Activated T-helper 2 cell treated with anti-CD3 and anti-CD28 coated beads, Interferon-gamma antibody, Interleukin-2, Interleukin-4, amounts not matched to agents 10 μg/mL and 5 μg/mL and 100 μg/mL, durations not matched to agents 14 hours and 24 hours and 36 hours (primary cell): ENCODE data around the gene IL1RAP. TPM values are rescaled to one million over a fixed set of nuclear protein-coding genes. Genes with fewer than 3 reads are reported as not detected.

ENCODE experiments used
- DNase-seq: peaks from one replicate; pipeline ENCODE4 v3.0.0; 2021; ENCODE audit warnings: low spot score
- H3K27ac Mint-ChIP-seq: one replicate; pipeline ENCODE4 v1.8.0; 2021; ENCODE audit warnings: mixed read lengths
- H3K27me3 Mint-ChIP-seq: one replicate; pipeline ENCODE4 v1.8.0; 2021; ENCODE audit warnings: low read depth, mixed read lengths
- H3K36me3 Mint-ChIP-seq: one replicate; pipeline ENCODE4 v1.8.0; 2021; ENCODE audit warnings: low read depth, mixed read lengths
- H3K4me1 Mint-ChIP-seq: one replicate; pipeline ENCODE4 v1.8.0; 2021; ENCODE audit warnings: low read depth, mixed read lengths
- H3K4me3 Mint-ChIP-seq: one replicate; pipeline ENCODE4 v1.8.0; 2021; ENCODE audit warnings: low read depth, mild to moderate bottlenecking, moderate library complexity, mixed read lengths
- H3K9me3 Mint-ChIP-seq: one replicate; pipeline ENCODE4 v1.8.0; 2021; ENCODE audit warnings: mixed read lengths
- intact Hi-C: fragments of 100-400 bp; cut with micrococcal nuclease; formaldehyde crosslinking; loops from one replicate; pipeline ENCODE4 v1.15.1; 2023
- total RNA-seq: library from RNA; stranded (reverse); gene quantifications from 2 replicates; pipeline ENCODE4 v1.2.3, GENCODE V29; 2022

IL1RAP gene
- total RNA-seq, 1 donor from 2014 or later, result 34.5 TPM

- H3K4me1 Mint-ChIP-seq, result peaks cover 44% of the 10 kb centered on the region
- intact Hi-C loops, result no loop called here
- peaks cover 28% of the 10 kb centered on the region for H3K9me3 Mint-ChIP-seq
- no peak overlapping the region for H3K4me3 Mint-ChIP-seq
- no peak overlapping the region for H3K27ac Mint-ChIP-seq
- DNase-seq, result no peak
- H3K27me3 Mint-ChIP-seq, result no peaks in the 10 kb centered on the region
- peaks cover 65% of the 10 kb centered on the region for H3K36me3 Mint-ChIP-seq
Measured at GRCh38 chr3:190595179-190595795, 81.4 kb downstream of the IL1RAP start.

- no peak for DNase-seq
- Mint-ChIP-seq H3K4me1 (peaks cover 43% of the 10 kb centered on the region), H3K4me3 (no peak overlapping the region), H3K27ac (no peak overlapping the region), H3K36me3 (peaks cover 66% of the 10 kb centered on the region), H3K9me3 (peaks cover 28% of the 10 kb centered on the region), H3K27me3 (no peaks in the 10 kb centered on the region)
- intact Hi-C loops, result no loop called here
Measured at GRCh38 chr3:190595807-190596206, 81.9 kb downstream of the IL1RAP start.

- peaks cover 40% of the 10 kb centered on the region for H3K4me1 Mint-ChIP-seq
- H3K9me3 Mint-ChIP-seq, result peaks cover 28% of the 10 kb centered on the region
- H3K27ac Mint-ChIP-seq, result no peak overlapping the region
- intact Hi-C loops, result no loop called here
- no peaks in the 10 kb centered on the region for H3K27me3 Mint-ChIP-seq
- H3K36me3 Mint-ChIP-seq, result peaks cover 68% of the 10 kb centered on the region
- no peak for DNase-seq
- no peak overlapping the region for H3K4me3 Mint-ChIP-seq
Measured at GRCh38 chr3:190596349-190597285, 82.7 kb downstream of the IL1RAP start.

GRCh38 chr3:190597291-190597690, 83.4 kb downstream of the IL1RAP start:
- no peak overlapping the region for H3K4me3 Mint-ChIP-seq
- H3K36me3 Mint-ChIP-seq, result peaks cover 67% of the 10 kb centered on the region
- intact Hi-C loops, result no loop called here
- H3K9me3 Mint-ChIP-seq, result peaks cover 28% of the 10 kb centered on the region
- no peaks in the 10 kb centered on the region for H3K27me3 Mint-ChIP-seq
- H3K27ac Mint-ChIP-seq, result no peak overlapping the region
- H3K4me1 Mint-ChIP-seq, result peaks cover 41% of the 10 kb centered on the region
- no peak for DNase-seq

GRCh38 chr3:190601622-190602021, 87.7 kb downstream of the IL1RAP start:
- intact Hi-C loops, result loop anchor here (2.0 kb wide), 1 partner anchor 15 kb away; no protein-coding TSS in a partner anchor
- H3K9me3 Mint-ChIP-seq, result peaks cover 26% of the 10 kb centered on the region
- no peaks in the 10 kb centered on the region for H3K27me3 Mint-ChIP-seq
- H3K4me3 Mint-ChIP-seq, result no peak overlapping the region
- peaks cover 77% of the 10 kb centered on the region for H3K36me3 Mint-ChIP-seq
- DNase-seq, result no peak
- H3K4me1 Mint-ChIP-seq, result peaks cover 35% of the 10 kb centered on the region
- no peak overlapping the region for H3K27ac Mint-ChIP-seq

GRCh38 chr3:190605385-190605784, 91.5 kb downstream of the IL1RAP start:
- no peak for DNase-seq
- intact Hi-C loops, result no loop called here
- peaks cover 79% of the 10 kb centered on the region for H3K36me3 Mint-ChIP-seq

GRCh38 chr3:190606596-190606995, 92.7 kb downstream of the IL1RAP start:
- no peak for DNase-seq
- no peak overlapping the region for H3K4me3 Mint-ChIP-seq
- H3K27me3 Mint-ChIP-seq, result no peaks in the 10 kb centered on the region
- H3K4me1 Mint-ChIP-seq, result peaks cover 19% of the 10 kb centered on the region
- peaks cover 12% of the 10 kb centered on the region for H3K9me3 Mint-ChIP-seq
- no peak overlapping the region for H3K27ac Mint-ChIP-seq
- H3K36me3 Mint-ChIP-seq, result peaks cover 74% of the 10 kb centered on the region
- intact Hi-C loops, result no loop called here

More at GRCh38 chr3:190605385-190605784, 91.5 kb downstream of the IL1RAP start:
- H3K4me3 Mint-ChIP-seq, result no peak overlapping the region
- no peaks in the 10 kb centered on the region for H3K27me3 Mint-ChIP-seq
- H3K4me1 Mint-ChIP-seq, result peaks cover 19% of the 10 kb centered on the region
- H3K27ac Mint-ChIP-seq, result peak overlapping the region; percentile 1
- H3K9me3 Mint-ChIP-seq, result peaks cover 12% of the 10 kb centered on the region

GRCh38 chr3:190607021-190607420, 93.1 kb downstream of the IL1RAP start:
- no peak overlapping the region for H3K27ac Mint-ChIP-seq
- H3K4me3 Mint-ChIP-seq, result no peak overlapping the region
- H3K27me3 Mint-ChIP-seq, result no peaks in the 10 kb centered on the region
- DNase-seq, result no peak
- peaks cover 72% of the 10 kb centered on the region for H3K36me3 Mint-ChIP-seq
- intact Hi-C loops, result no loop called here
- H3K4me1 Mint-ChIP-seq, result peaks cover 18% of the 10 kb centered on the region
- peaks cover 12% of the 10 kb centered on the region for H3K9me3 Mint-ChIP-seq

GRCh38 chr3:190608850-190609589, 95.1 kb downstream of the IL1RAP start:
- H3K27me3 Mint-ChIP-seq, result no peaks in the 10 kb centered on the region
- H3K9me3 Mint-ChIP-seq, result peaks cover 10% of the 10 kb centered on the region
- peaks cover 80% of the 10 kb centered on the region for H3K36me3 Mint-ChIP-seq
- no peak overlapping the region for H3K4me3 Mint-ChIP-seq
- no peak for DNase-seq
- H3K4me1 Mint-ChIP-seq, result peaks cover 23% of the 10 kb centered on the region
- intact Hi-C loops, result no loop called here
- H3K27ac Mint-ChIP-seq, result no peak overlapping the region

- H3K27ac Mint-ChIP-seq, result peak overlapping the region; percentile 86
- H3K36me3 Mint-ChIP-seq, result peaks cover 61% of the 10 kb centered on the region
- DNase-seq, result no peak
- H3K4me3 Mint-ChIP-seq, result peak overlapping the region; percentile 32
- intact Hi-C loops, result loop anchor here (1.0 to 5.0 kb wide), 2 partner anchors 308 to 1307 kb away; no protein-coding TSS in a partner anchor
- H3K9me3 Mint-ChIP-seq, result peaks cover 10% of the 10 kb centered on the region
- H3K4me1 Mint-ChIP-seq, result peaks cover 61% of the 10 kb centered on the region
- H3K27me3 Mint-ChIP-seq, result no peaks in the 10 kb centered on the region
Measured at GRCh38 chr3:190614226-190615059, 100.6 kb downstream of the IL1RAP start.

- H3K36me3 Mint-ChIP-seq, result peaks cover 58% of the 10 kb centered on the region
- H3K27me3 Mint-ChIP-seq, result no peaks in the 10 kb centered on the region
- peak overlapping the region; percentile 86 for H3K27ac Mint-ChIP-seq
- peaks cover 10% of the 10 kb centered on the region for H3K9me3 Mint-ChIP-seq
- H3K4me3 Mint-ChIP-seq, result no peak overlapping the region
- intact Hi-C loops, result loop anchor here (5.0 kb wide), 1 partner anchor 1308 kb away; no protein-coding TSS in a partner anchor
- no peak for DNase-seq
- peaks cover 64% of the 10 kb centered on the region for H3K4me1 Mint-ChIP-seq
Measured at GRCh38 chr3:190615060-190615384, 101.1 kb downstream of the IL1RAP start.

GRCh38 chr3:190615607-190616006, 101.7 kb downstream of the IL1RAP start:
- peaks cover 10% of the 10 kb centered on the region for H3K9me3 Mint-ChIP-seq
- intact Hi-C loops, result loop anchor here (5.0 kb wide), 1 partner anchor 1308 kb away; no protein-coding TSS in a partner anchor
- H3K4me3 Mint-ChIP-seq, result no peak overlapping the region
- peaks cover 68% of the 10 kb centered on the region for H3K4me1 Mint-ChIP-seq
- H3K27me3 Mint-ChIP-seq, result no peaks in the 10 kb centered on the region
- no peak for DNase-seq
- peak overlapping the region; percentile 97 for H3K27ac Mint-ChIP-seq
- H3K36me3 Mint-ChIP-seq, result peaks cover 60% of the 10 kb centered on the region
